Liver (tissue), 9 donors: Measurements from ENCODE around the gene NLRC5. TPM values are rescaled to one million over a fixed set of nuclear protein-coding genes. Genes with fewer than 3 reads are reported as not detected.

Source experiments
- DNase-seq: peaks from one replicate; pipeline ENCODE4 v3.0.0-alpha.2; 2017; ENCODE audit warnings: low spot score
- H3K27ac ChIP-seq, 2 donors: one replicate each; pipeline ENCODE4 v1.7.0; 2013; ENCODE audit warnings: inconsistent platforms in 2 of 2, low read length in 2 of 2, control low read depth in 1 of 2, low read depth in 1 of 2, mild to moderate bottlenecking in 1 of 2
- H3K27me3 ChIP-seq, 4 donors: one replicate each; pipeline versions ENCODE4 v1.6.1 to v1.7.0; 2013; ENCODE audit warnings: low read length in 3 of 4, inconsistent platforms in 1 of 4, mild to moderate bottlenecking in 1 of 4, moderate library complexity in 1 of 4; ENCODE audit not compliant: control insufficient read depth in 4 of 4, insufficient read depth in 4 of 4
- H3K36me3 ChIP-seq, 4 donors: one replicate each; pipeline versions ENCODE4 v1.6.1 to v1.7.0; 2013; ENCODE audit warnings: low read length in 3 of 4, mild to moderate bottlenecking in 3 of 4, low read depth in 1 of 4, moderate library complexity in 1 of 4; ENCODE audit not compliant: control insufficient read depth in 4 of 4, insufficient read depth in 3 of 4
- H3K4me1 ChIP-seq, 4 donors: one replicate each; pipeline versions ENCODE4 v1.6.1 to v1.7.0; 2013; ENCODE audit warnings: low read length in 3 of 4, mild to moderate bottlenecking in 3 of 4, moderate library complexity in 1 of 4; ENCODE audit not compliant: control insufficient read depth in 4 of 4, insufficient read depth in 4 of 4
- H3K4me3 ChIP-seq, 3 donors: one replicate each; pipeline versions ENCODE4 v1.6.1 to v1.7.0; 2013; ENCODE audit warnings: low read length in 3 of 3, control low read depth in 1 of 3, low read depth in 1 of 3, mild to moderate bottlenecking in 1 of 3
- H3K9ac ChIP-seq, 2 donors: one replicate each; pipeline ENCODE4 v1.7.0; 2013; ENCODE audit warnings: low read length in 2 of 2, mild to moderate bottlenecking in 2 of 2, moderate library complexity in 2 of 2, control low read depth in 1 of 2, low read depth in 1 of 2
- H3K9me3 ChIP-seq, 4 donors: one replicate each; pipeline versions ENCODE4 v1.6.1 to v1.7.0; 2013; ENCODE audit warnings: low read length in 3 of 4; ENCODE audit not compliant: control insufficient read depth in 4 of 4
- CTCF ChIP-seq: fragments of 150-350 bp; IDR thresholded peaks from 2 replicates; pipeline ENCODE4 v1.5.1; 2017; ENCODE audit warnings: improper control_type of control experiment, low read depth, low read length; ENCODE audit not compliant: missing input control
- EGR1 ChIP-seq, 2 donors: IDR thresholded peaks; 2 replicates each; pipeline ENCODE4 v1.6.1; 2016 to 2018; ENCODE audit warnings: antibody characterized with exemption in 2 of 2, low read depth in 2 of 2
- FOXA1 ChIP-seq: IDR thresholded peaks from 2 replicates; pipeline ENCODE4 v1.6.1; 2016; ENCODE audit warnings: antibody characterized with exemption
- FOXA2 ChIP-seq: IDR thresholded peaks from 2 replicates; pipeline ENCODE4 v1.6.1; 2016; ENCODE audit warnings: antibody characterized with exemption
- GABPA ChIP-seq, 2 donors: IDR thresholded peaks in 1 of 2; conservative IDR thresholded peaks in 1 of 2; 2 replicates each; pipeline ENCODE4 v1.6.1; 2016; ENCODE audit warnings: antibody characterized with exemption in 2 of 2, mild to moderate bottlenecking in 1 of 2, moderate library complexity in 1 of 2
- HNF4A ChIP-seq, 2 donors: conservative IDR thresholded peaks; 2 replicates each; pipeline ENCODE4 v1.6.1; 2016; ENCODE audit warnings: antibody characterized with exemption in 2 of 2, mild to moderate bottlenecking in 2 of 2
- HNF4G ChIP-seq: IDR thresholded peaks from 2 replicates; pipeline ENCODE4 v1.6.1; 2016; ENCODE audit warnings: antibody characterized with exemption
- NR2F2 ChIP-seq: IDR thresholded peaks from 2 replicates; pipeline ENCODE4 v1.6.1; 2016; ENCODE audit warnings: antibody characterized with exemption
- RAD21 ChIP-seq, 2 donors: IDR thresholded peaks; 2 replicates each; pipeline ENCODE4 v1.6.1; 2016; ENCODE audit warnings: antibody characterized with exemption in 2 of 2, mild to moderate bottlenecking in 2 of 2
- SP1 ChIP-seq: IDR thresholded peaks from 2 replicates; pipeline ENCODE4 v1.6.1; 2018; ENCODE audit warnings: antibody characterized with exemption, mild to moderate bottlenecking
- TAF1 ChIP-seq: conservative IDR thresholded peaks from 2 replicates; pipeline ENCODE4 v1.6.1; 2016; ENCODE audit warnings: antibody characterized with exemption, mild to moderate bottlenecking
- YY1 ChIP-seq: IDR thresholded peaks from 2 replicates; pipeline ENCODE4 v1.6.1; 2016; ENCODE audit warnings: antibody characterized with exemption, mild to moderate bottlenecking
- ZBTB33 ChIP-seq: IDR thresholded peaks from 2 replicates; pipeline ENCODE4 v1.6.1; 2016; ENCODE audit warnings: antibody characterized with exemption
- WGBS: extraction: QIAGEN DNeasy Blood & Tissue Kit; methylation state at CpG from one replicate; pipeline ENCODE4 v1.1.7; 2013; 5-methylcytosine and 5-hydroxymethylcytosine counted together
- polyA plus RNA-seq, 2 donors: library from polyadenylated mRNA; stranded (reverse) in 1 of 2; unstranded in 1 of 2; fragments of 200-250 nt in 1 of 2; fragments of >200 nt in 1 of 2; fragmentation: Nextera tagmentation in 1 of 2; extraction: Ambion mirVana in 1 of 2; gene quantifications; one replicate each; pipeline versions ENCODE4 v1.2.1 to v1.2.3, GENCODE V29; 2013 to 2015
- total RNA-seq, 2 donors: library from RNA; depleted of rRNA; stranded (reverse); fragments of >200 nt; gene quantifications; one replicate each; pipeline ENCODE4 v1.2.3, GENCODE V29; 2014
- TF ChIP-seq, protein P1 (sequence below): IDR thresholded peaks from 2 replicates; pipeline ENCODE4 v1.6.1; 2016; ENCODE audit warnings: antibody characterized with exemption
- TF ChIP-seq, protein P2 (sequence below): IDR thresholded peaks from 2 replicates; pipeline ENCODE4 v1.6.1; 2016; ENCODE audit warnings: antibody characterized with exemption, mild to moderate bottlenecking
- TF ChIP-seq, protein P3 (sequence below): IDR thresholded peaks from 2 replicates; pipeline ENCODE4 v1.6.1; 2016; ENCODE audit warnings: antibody characterized with exemption
- donor health status: healthy.
- donor health status: healthy.
- donor health status: healthy.
- donor health status: healthy.
- donor health status: healthy.

Gene NLRC5
- total and polyA plus RNA-seq, 4 donors: 4.7 to 23.3 (median 8.8) TPM

- TF ChIP-seq ZBTB33 (no peak), SP1 (no peak)
Observed at GRCh38 chr16:57024894-57025680, 35.7 kb downstream of the NLRC5 start (continued).

- Histone ChIP-seq H3K27me3 (no peaks in the 10 kb centered on the region), H3K36me3 (peaks cover 5 to 9% (median 7%) of the 10 kb centered on the region in 4 donors), H3K4me1 (no peaks in the 10 kb centered on the region), H3K27ac (no peak overlapping the region), H3K4me3 (no peak overlapping the region), H3K9me3 (no peaks in the 10 kb centered on the region), H3K9ac (no peak overlapping the region)
- 89% methylated on average over 21 of the region's 21 CpGs for WGBS
- TF ChIP-seq TAF1 (no peak), NR2F2 (no peak), RAD21 (IDR thresholded peaks at IDR 0.05) (no peak), SP1 (no peak)
- no peak for DNase-seq
Observed at GRCh38 chr16:57025941-57026777, 36.8 kb downstream of the NLRC5 start.

DNA sequence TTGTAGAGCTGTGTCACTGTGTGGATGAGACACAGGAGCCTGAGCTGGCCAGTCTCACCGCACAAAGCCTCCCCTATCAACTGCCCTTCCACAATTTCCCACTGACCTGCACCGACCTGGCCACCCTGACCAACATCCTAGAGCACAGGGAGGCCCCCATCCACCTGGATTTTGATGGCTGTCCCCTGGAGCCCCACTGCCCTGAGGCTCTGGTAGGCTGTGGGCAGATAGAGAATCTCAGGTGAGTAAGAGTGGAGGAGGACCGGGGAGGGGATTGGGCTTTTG is 37.4 kb downstream of the NLRC5 start:
- Histone ChIP-seq H3K27ac (no peak overlapping the region), H3K27me3 (no peaks in the 10 kb centered on the region), H3K4me3 (no peak overlapping the region), H3K4me1 (no peaks in the 10 kb centered on the region), H3K9ac (no peak overlapping the region), H3K36me3 (peaks cover 0 to 6% (median 3%) of the 10 kb centered on the region in 4 donors), H3K9me3 (no peaks in the 10 kb centered on the region)
- DNase-seq: no peak
- TF ChIP-seq CTCF: no peak
- no peak for TF ChIP-seq ZBTB33
- TF ChIP-seq, protein P1, sequence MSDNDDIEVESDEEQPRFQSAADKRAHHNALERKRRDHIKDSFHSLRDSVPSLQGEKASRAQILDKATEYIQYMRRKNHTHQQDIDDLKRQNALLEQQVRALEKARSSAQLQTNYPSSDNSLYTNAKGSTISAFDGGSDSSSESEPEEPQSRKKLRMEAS: no peak
- TF ChIP-seq FOXA2: no peak
- no peak for TF ChIP-seq HNF4A (conservative IDR thresholded peaks at IDR 0.05)
- TF ChIP-seq, protein P2, sequence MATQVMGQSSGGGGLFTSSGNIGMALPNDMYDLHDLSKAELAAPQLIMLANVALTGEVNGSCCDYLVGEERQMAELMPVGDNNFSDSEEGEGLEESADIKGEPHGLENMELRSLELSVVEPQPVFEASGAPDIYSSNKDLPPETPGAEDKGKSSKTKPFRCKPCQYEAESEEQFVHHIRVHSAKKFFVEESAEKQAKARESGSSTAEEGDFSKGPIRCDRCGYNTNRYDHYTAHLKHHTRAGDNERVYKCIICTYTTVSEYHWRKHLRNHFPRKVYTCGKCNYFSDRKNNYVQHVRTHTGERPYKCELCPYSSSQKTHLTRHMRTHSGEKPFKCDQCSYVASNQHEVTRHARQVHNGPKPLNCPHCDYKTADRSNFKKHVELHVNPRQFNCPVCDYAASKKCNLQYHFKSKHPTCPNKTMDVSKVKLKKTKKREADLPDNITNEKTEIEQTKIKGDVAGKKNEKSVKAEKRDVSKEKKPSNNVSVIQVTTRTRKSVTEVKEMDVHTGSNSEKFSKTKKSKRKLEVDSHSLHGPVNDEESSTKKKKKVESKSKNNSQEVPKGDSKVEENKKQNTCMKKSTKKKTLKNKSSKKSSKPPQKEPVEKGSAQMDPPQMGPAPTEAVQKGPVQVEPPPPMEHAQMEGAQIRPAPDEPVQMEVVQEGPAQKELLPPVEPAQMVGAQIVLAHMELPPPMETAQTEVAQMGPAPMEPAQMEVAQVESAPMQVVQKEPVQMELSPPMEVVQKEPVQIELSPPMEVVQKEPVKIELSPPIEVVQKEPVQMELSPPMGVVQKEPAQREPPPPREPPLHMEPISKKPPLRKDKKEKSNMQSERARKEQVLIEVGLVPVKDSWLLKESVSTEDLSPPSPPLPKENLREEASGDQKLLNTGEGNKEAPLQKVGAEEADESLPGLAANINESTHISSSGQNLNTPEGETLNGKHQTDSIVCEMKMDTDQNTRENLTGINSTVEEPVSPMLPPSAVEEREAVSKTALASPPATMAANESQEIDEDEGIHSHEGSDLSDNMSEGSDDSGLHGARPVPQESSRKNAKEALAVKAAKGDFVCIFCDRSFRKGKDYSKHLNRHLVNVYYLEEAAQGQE: no peak
- TF ChIP-seq FOXA1: no peak
- no peak for TF ChIP-seq TAF1
- TF ChIP-seq NR2F2: no peak
- no peak for TF ChIP-seq HNF4G
- no peak for TF ChIP-seq SP1
- TF ChIP-seq RAD21 (IDR thresholded peaks at IDR 0.05): no peak
- no peak for TF ChIP-seq EGR1 (IDR thresholded peaks at IDR 0.05; ENCODE audit: low read depth in 2 of 2)
- no peak for TF ChIP-seq GABPA (IDR thresholded peaks at IDR 0.05 in 1 of 2, conservative IDR thresholded peaks at IDR 0.05 in 1 of 2)
- no peak for TF ChIP-seq YY1
- TF ChIP-seq, protein P3, sequence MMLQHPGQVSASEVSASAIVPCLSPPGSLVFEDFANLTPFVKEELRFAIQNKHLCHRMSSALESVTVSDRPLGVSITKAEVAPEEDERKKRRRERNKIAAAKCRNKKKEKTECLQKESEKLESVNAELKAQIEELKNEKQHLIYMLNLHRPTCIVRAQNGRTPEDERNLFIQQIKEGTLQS: no peak
- 91% methylated on average over 3 of the region's 3 CpGs for WGBS
